ENCODE data around the gene SIDT1. TPM values are rescaled to one million over a fixed set of nuclear protein-coding genes. Genes with fewer than 3 reads are reported as not detected.

The SIDT1 gene
- total and polyA plus RNA-seq, 8 donors = 0.81 to 142 (median 14.5) TPM

- intact Hi-C loops (cut with DNase I; ENCODE audit: low total_unique reads) = no loop called here
- Histone ChIP-seq H3K4me3 (no peak overlapping the region), H3K27ac (no peak overlapping the region), H3K9me3 (peaks cover 0 to 17% (median 9%) of the 10 kb centered on the region in 4 donors), H3K36me3 (no peaks in the 10 kb centered on the region), H3K4me1 (no peaks in the 10 kb centered on the region), H3K27me3 (no peaks in the 10 kb centered on the region)
- WGBS, 5 donors = 75 to 89% (median 82%) methylated on average over 6 of the region's 6 CpGs
- TF ChIP-seq CTCF (IDR thresholded peaks at IDR 0.05) = no peak
- TF ChIP-seq POLR2AphosphoS5 (IDR thresholded peaks at IDR 0.05) = no peak
- no peak for TF ChIP-seq EP300 (IDR thresholded peaks at IDR 0.05)
- no peak for TF ChIP-seq POLR2A (IDR thresholded peaks at IDR 0.05)
- no peak for DNase-seq
These were observed 117.0 kb downstream of the SIDT1 start for GRCh38 chr3:113649174-113649845.

GRCh38 chr3:113654310-113654709 lies 122.0 kb downstream of the SIDT1 start:
- Histone ChIP-seq H3K4me3 (no peak overlapping the region), H3K4me1 (peaks cover 0 to 9% (median 3%) of the 10 kb centered on the region in 4 donors), H3K36me3 (peaks cover 4 to 29% (median 15%) of the 10 kb centered on the region in 4 donors), H3K9me3 (no peaks in the 10 kb centered on the region), H3K27me3 (no peaks in the 10 kb centered on the region), H3K27ac (no peak overlapping the region)
- intact Hi-C loops (cut with DNase I; ENCODE audit: low total_unique reads) = no loop called here
- WGBS, 5 donors = 53 to 89% (median 77%) methylated on average over 1 of the region's 1 CpG
- TF ChIP-seq EP300 (IDR thresholded peaks at IDR 0.05) (no peak), POLR2A (IDR thresholded peaks at IDR 0.05) (no peak), CTCF (IDR thresholded peaks at IDR 0.05) (no peak), POLR2AphosphoS5 (IDR thresholded peaks at IDR 0.05) (no peak)
- no peak for DNase-seq

- no peak overlapping the region for H3K27ac ChIP-seq
- no peak for DNase-seq
- WGBS, 5 donors = 37 to 63% (median 43%) methylated on average over 3 of the region's 3 CpGs
These were observed 122.5 kb downstream of the SIDT1 start for GRCh38 chr3:113654851-113655250.

GRCh38 chr3:113658107-113658506 lies 125.8 kb downstream of the SIDT1 start:
- H3K27me3 ChIP-seq = no peaks in the 10 kb centered on the region
- intact Hi-C loops (cut with DNase I; ENCODE audit: low total_unique reads) = no loop called here
- no peak overlapping the region for H3K4me3 ChIP-seq
- peaks cover 0 to 30% (median 8%) of the 10 kb centered on the region in 4 donors for H3K4me1 ChIP-seq
- WGBS, 5 donors = 95 to 98% (median 98%) methylated on average over 3 of the region's 3 CpGs
- no peak for DNase-seq
- no peaks in the 10 kb centered on the region for H3K9me3 ChIP-seq
- peaks cover 7 to 64% (median 38%) of the 10 kb centered on the region in 4 donors for H3K36me3 ChIP-seq
- no peak overlapping the region for H3K27ac ChIP-seq
- TF ChIP-seq POLR2AphosphoS5 (IDR thresholded peaks at IDR 0.05) = no peak
- no peak for TF ChIP-seq POLR2A (IDR thresholded peaks at IDR 0.05)
- TF ChIP-seq CTCF (IDR thresholded peaks at IDR 0.05) = no peak
- no peak for TF ChIP-seq EP300 (IDR thresholded peaks at IDR 0.05)

More at GRCh38 chr3:113654851-113655250, 122.5 kb downstream of the SIDT1 start:
- Histone ChIP-seq H3K36me3 (peaks cover 5 to 35% (median 20%) of the 10 kb centered on the region in 4 donors), H3K9me3 (no peaks in the 10 kb centered on the region), H3K27me3 (no peaks in the 10 kb centered on the region), H3K4me1 (peaks cover 0 to 9% (median 3%) of the 10 kb centered on the region in 4 donors), H3K4me3 (no peak overlapping the region)
- no peak for TF ChIP-seq POLR2A (IDR thresholded peaks at IDR 0.05)
- no peak for TF ChIP-seq EP300 (IDR thresholded peaks at IDR 0.05)
- TF ChIP-seq POLR2AphosphoS5 (IDR thresholded peaks at IDR 0.05) = no peak
- no peak for TF ChIP-seq CTCF (IDR thresholded peaks at IDR 0.05)
- intact Hi-C loops (cut with DNase I; ENCODE audit: low total_unique reads) = no loop called here

All from stomach (tissue), 9 donors.